HG03060 (cell line): Measurements from ENCODE around the gene LGALS9.

Experiments
- ATAC-seq: cut with Tn5 transposase; IDR thresholded peaks from one replicate; pipeline ENCODE4 v1.9.1; 2021; ENCODE audit warnings: low read depth, moderate number of reproducible peaks; ENCODE audit not compliant: unreplicated experiment

The LGALS9 gene

DNA sequence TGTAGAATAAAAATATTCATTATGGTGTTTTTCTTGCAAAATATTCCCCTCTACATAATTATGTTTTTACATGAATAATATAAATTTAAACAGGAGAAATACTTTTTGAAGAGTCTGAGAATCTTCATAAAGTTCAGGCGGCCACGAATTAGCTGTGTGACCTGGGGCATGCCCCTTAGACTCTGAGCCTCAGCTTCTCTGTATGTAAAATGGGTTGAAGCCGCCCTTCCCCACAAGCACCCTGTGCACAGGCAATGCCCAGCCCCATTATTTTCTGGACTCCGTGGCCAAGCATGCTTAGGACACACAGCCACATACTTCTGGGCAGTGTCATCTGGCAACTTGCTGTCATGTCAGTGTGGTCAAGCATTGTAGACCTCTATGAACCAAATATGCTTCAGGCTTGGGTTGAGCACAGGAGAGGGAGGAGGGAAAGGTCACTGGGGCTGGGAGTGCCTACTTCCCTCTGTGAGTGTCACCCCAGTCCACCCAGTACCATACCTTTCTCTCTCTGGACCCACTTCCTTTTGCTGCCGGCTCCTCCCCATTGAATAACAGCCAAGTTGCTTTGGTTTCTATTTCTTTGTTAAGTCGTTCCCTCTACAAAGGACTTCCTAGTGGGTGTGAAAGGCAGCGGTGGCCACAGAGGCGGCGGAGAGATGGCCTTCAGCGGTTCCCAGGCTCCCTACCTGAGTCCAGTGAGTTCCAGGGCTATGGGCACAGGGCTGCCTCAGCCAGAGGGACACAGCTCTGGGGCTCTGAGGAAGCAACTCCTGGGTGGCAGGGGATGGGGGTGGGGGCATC is at the start of gene LGALS9:
LGALS9 (plus strand) TSS at position 582 of the 804 bp plus-strand sequence; CDS start at position 660, 78 bp downstream.
- no peak for ATAC-seq

DNA sequence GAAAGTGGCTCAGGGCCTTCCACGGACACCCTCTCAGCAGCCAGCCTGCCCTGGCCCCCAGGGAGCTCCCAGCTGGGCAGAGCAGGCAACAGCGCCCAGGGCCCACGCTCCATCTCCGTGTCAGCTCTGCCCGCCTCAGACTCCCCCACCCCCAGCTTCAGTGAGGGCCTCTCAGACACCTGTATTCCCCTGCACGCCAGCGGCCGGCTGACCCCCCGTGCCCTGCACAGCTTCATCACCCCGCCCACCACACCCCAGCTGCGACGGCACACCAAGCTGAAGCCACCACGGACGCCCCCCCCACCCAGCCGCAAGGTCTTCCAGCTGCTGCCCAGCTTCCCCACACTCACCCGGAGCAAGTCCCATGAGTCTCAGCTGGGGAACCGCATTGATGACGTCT is 48.3 kb upstream of the LGALS9 start:
- no peak for ATAC-seq

DNA sequence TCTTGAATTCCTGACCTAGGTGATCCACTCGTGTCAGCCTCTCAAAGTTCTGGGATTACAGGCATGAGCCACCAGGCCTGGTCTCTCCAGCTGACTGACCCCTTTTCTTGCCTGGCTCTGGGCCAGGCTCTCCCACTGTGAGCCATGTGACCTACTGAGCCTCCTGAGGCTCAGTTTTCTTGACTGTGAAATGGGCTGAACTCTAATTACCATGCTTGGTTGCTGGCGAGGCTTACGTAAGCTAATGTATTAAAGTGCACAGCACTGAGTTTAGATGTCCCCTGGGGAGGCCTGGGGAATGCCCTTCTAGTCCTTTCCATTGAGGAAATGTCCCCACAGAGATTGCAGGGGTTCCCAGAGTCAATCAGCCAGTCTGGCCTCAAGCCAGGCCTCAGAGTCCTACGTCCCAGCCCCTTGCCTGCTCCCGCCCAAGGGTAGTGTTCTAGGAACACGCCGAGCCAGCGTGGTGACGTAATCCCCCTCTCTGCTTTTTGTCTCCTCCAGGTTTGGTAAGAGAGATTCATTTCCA is 45.8 kb upstream of the LGALS9 start:
- peak; percentile 50 for ATAC-seq

DNA sequence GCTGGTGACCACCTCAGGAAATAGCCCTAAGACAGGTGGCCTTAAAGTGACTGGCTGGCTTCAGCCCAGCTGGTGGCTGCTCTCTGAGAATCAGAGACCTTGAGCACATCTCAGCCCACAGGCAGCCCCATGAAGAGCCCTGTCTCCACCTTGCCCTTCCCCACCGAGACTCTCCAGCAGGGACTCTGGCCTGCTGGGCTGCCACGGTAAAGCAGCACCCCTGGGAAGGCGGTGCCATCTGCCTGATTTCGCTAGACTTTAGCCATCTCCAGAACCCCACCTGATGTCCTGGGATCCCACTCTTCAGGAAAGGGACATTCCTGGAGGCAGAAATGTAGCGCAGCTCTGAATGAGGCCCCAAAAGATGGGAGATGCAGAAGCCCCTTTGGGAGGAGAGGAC is 45.2 kb upstream of the LGALS9 start:
- ATAC-seq = no peak

DNA sequence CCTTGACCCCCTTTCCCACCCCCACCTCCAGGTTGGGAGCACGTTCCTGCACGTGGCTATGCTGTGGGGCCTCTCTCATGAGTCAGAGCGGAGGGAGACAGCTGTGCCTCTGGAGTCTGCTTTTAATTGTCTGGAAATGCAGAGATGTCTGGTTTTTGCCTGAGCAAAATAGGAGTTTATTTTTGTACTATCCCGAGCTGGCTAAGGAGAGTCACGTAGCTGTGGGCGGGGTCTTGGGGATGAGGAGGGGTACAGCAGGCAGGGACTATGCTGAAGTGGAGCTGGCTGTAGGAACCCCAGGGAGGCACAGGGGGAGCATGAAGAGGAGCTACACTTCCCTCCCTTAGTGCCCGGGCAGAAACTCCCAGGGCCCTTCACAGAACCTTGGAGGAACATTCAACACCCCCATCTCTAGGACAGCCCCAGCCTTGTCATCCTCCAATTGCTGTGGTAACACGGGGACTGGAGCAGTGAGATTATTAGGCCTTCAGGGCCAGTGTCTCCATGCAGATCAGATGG is 44.7 kb upstream of the LGALS9 start:
- no peak for ATAC-seq

DNA sequence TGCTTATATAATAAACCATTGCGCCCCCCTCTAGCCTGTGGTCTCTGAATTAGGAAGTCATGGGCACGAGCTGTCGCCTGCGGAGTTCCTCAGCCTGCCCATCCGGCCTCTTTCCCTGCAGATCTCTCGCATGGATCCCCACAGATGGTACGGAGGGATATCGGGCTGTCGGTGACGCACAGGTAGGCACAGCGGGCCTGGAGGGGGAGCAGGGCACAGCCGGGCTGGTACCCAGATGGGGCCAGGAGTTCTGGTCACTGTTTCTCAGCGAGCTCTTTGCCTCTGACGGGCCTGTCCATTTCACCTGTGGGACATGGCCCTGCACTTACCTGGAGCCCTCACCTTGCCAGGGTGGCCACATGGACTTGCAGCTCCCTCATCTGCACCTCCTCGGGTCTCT is 42.6 kb upstream of the LGALS9 start:
- no peak for ATAC-seq

DNA sequence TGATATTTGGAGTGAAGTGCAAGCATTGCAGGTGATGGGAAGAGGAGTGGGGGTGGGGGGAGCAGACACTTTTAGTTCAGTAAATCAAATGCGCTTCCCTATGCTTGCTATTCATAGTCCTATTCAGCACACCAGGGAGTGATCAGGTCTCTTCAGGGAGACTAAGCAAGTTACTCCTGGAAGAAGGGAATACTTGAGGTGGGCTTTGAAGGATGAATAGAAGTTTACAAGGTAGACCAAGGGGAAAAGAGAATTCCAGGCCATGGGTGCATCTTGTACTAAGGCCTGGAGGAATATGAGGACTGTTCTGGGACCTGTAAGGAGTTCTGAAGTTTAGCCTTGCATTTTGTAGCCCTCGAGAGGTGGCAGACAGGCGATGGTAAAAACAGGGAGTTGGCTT is 40.1 kb upstream of the LGALS9 start:
- ATAC-seq = no peak

DNA sequence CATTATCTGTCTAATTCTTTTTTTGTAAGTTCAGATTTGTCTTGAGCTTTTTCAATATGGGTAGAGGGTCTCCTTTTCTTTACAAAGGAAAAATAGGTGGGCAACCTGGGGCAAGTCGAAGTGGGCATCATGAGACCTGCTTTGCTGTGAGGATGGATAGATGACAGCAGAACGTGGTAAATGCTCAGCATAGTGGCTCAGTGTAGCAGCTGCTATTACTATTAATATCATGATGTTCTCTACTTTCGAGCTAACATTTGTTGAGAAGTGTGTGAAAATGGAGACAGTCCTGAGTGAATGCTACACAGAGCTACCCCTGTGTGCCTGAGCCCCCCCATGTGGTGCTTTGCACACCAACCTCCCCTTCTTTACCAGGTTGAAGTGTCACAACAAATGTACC is 39.0 kb upstream of the LGALS9 start:
- no peak for ATAC-seq

DNA sequence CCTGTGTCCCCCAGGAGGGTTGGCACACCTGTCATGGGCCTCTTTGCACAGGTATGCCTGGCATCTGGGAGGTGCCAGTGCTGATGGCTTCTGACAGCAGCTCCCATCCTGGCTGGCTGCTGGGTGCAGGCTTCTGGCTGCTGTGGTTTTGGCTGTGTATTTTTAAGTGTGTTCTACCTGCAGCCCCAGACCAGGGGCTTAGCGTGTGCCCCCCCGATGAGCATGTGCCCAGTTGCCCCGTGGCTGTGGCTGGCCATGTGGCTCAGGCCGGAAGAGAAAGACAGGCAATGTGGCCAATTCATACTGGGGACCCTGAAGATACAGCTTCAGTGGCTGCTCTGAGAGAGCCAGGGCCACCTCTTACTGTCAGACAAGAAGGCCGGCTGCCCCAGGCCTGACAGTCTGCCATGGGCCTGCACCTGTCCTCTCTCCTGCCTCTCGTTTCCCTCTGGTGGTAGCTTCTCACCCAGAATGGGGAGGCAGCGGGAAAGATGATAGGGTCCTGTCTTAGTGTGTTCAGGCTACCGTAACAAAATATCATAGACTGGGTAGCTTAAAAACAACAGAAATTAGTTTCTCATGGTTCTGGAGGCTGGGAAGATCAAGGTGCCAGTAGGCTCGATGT is 37.6 kb upstream of the LGALS9 start:
- no peak for ATAC-seq

DNA sequence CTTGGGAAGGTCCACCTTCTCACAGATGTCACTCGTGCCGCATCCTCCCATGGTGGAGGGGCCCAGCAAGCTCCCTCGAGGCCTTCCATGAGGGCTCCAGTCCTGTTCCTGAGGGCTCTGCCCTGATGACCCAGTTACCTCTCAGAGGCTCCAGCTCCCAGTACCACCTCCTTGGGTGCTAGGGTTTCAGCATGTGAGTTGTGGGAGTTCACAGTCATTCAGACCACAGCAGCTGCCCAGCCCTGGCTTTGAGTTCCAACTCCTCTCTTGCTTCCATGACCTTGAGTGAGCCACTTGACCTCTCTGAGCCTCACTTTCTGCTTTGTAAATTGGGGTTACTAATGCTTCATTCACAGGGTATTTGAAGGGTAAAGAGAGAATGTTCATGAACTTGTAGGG is 37.1 kb upstream of the LGALS9 start:
- no peak for ATAC-seq

DNA sequence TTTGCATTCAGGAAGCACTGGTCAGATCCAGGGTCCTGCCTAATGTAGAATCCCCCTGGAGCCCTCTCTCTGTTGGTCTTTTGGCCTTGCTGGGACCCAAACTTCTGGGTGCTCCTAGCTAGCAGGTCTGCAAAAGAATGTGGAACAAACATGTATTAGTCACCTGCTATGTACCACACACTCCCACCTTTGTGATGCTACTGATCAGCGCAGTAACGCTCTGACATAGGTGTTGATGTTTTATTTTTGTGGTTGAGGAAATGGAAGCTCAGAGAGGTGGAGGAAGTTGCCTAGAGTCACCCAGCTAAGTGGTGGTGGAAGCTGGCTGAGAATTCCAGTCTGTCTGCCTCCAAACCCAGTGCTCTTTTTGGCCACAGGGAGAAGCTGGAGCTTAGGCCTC is 35.8 kb upstream of the LGALS9 start:
- ATAC-seq = no peak

DNA sequence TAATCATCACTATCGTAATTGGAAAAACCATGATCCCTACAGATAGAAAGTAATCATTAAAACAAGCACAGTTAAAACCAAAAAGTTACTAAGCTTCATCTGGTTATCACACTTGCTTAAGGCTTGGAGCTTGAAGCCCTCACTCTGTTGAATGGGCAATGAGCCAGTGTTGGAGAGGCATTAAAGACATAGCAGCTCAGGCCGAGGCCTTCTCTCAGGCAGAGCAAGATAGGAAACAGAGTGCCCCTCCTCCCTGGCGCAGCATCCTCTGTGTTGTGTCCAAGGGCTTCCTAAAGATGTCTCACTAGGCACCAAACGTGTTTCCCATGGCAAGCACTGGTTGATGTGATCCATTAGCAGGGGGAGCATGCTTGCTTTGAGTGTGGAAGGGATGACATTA is 34.9 kb upstream of the LGALS9 start:
- ATAC-seq = no peak

DNA sequence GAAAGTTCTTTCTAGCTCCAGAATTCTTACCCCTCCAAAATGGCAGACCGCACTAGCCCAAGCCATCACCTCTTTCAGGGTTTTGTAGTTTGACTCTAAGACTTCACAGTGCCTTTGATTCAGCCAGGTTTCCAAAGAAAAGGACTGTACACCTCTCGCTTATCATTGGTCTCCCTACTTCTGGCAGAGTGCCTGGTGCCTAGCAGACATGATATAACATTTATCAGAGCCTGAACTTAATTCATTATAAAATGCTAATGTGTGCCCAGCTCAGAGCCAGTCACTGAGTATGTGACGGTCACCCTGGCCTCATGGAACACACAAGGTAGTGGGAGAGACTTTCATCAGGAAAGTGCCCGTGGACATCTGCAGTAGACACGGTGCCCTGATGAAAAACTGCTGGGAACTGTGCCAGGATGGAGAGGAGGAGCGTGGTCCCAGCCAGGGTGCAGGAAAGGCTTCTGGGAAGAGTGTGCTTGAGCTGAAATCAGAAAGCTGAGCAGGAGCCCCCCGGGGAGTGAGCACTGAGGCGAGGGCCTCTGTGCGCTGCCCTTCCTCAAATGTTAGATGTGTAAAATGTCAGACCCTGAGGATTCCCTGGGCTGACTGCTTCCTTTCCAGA is 34.3 kb upstream of the LGALS9 start:
- no peak for ATAC-seq

DNA sequence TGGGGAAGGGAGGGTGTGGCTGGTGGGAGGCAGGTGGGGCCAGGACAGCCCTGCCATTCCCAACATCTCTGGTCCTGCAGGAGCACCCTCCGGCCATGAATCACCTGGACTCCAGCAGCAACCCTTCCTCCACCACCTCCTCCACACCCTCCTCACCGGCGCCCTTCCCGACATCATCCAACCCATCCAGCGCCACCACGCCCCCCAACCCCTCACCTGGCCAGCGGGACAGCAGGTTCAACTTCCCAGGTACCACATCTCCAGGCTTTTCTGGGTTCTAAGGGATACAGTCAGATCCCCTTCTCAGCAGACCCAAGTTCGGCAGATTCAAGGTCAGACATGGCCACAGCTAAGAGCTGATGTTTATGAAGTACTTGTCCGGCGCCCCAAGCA is 33.8 kb upstream of the LGALS9 start:
- ATAC-seq = no peak

DNA sequence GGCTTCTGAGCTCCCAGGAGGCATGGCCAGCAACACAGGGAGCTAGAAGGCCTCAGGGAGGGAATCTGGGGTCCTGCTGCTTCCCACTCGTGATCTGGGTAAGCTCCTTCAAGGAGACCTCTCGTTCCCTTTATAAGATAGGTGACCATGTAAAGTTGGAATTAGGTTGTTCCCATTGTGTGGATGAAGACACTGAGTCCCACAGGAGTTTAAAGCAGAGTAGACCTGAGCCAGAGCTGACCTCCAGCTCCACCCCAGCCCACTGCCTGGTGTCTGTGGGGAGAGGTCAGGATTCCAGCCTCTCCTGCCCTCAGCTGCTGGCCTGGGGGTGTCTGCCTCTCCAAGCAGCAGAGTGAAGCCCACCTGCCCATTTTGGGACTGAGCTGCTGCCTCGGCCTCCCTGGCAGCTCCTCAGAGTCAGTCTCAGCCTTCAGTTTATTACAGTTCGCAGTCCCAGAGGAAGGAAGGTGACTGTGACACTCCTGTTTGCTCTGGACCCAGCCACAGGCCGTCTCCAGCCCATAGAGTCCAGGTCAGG is 33.1 kb upstream of the LGALS9 start:
- no peak for ATAC-seq

DNA sequence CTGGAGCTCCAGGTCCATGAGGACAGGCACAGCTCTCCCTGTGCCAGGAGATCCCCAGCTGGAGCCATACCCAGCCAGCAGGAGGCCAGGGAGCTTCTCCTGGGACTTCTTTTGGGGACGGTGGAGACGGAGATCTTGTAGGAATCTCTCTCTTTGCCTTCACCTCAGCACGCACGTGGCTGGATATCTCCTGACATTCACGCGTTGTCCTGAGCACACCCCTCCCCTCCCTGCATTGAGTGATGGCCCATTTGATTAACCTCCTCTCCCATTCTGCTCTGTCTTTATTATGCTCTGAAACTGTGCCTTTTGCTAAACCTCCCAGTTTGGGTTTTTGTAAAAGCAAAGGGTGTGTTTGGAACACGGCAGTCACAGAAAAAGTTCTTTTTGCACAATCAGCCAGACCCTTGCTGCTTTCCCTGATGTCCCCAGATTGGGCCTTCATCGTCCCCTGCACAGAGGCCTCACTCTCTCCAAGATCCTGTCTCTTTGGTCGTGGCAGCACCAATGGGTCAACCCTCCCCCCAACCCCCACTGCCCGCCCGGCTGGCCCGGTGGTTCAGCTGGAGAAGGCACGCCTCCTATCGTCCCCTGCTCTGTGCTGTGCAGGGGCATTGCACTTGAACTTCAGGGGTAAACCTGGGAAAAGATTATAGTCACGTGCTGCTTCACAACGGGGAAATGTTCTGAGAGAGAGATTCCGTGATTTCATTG is 32.5 kb upstream of the LGALS9 start:
- no peak for ATAC-seq

DNA sequence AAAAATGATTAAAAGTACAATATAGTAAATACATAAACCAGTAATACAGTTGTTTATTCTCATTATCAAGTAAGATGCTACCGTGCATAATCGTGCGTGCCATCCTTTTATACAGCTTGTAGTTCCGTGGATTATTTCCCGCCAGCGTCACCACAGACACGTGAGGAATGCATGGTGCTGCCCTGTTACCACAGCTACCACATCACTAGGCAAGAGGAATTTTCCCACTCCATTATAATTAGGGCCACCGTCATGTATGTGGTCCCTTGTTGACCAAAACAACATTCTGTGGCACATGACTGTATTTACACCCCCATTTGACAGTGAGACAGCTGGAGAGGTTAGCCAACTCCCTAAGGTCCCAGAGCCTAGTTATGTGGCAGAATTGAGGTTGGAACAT is 30.5 kb upstream of the LGALS9 start:
- ATAC-seq = no peak

DNA sequence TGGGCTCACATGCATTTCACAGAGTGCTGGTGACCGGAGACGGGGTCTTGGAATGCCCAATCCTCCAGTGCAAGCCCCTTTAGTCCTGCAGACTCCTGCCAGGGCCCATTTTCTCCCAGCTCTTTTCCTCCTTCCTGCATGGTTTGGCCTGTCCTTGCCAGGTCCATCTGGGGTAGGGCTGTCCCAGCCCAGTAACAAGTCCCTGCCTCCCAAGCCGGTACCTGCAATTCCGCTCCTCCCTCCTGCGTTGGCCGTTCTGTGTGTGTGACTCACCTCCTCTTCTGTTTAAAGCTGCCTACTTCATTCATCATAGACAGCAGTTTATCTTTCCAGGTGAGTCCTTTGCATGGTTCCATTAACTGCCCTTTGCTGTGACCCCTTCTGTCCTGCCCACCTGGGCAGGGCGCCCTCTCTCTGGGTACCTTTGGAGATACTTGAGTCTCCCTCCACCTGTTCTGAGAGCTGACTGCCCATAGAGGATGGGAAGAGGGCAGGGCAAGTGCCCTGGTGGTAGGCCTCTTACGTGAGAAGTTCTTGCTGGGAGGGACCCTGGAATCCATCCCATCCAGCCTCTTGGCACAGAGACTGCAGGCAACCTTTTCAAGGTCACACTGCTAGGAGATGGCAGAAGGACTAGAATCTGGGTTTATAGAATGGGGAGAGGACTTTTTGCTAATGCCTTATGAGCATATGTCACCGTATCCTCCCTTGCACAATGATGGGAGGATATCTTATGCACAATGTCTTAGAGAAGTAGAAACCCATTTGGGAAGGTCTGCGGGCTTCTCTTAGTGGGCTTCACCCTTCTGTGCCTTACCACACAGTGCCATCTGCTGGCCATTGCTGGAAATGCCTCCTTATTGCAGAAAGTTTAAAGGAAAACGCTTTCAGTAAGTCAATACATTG is 29.7 kb upstream of the LGALS9 start:
- no peak for ATAC-seq

DNA sequence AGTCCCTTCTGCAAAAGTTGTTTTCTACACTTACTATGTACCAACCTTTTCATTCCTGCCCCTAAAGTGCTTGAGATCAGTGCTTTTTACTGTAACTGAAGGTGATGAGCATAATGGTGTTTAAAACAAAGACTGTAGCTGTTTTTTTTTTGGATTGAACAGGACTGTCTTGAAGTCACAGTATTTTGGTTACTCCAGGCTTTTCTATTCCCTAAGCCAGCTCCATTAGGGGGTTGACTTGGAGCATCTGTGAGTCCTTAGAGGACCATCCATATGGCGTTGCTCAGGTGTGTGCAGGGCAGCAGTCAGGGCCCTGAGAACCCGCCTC is 29.0 kb upstream of the LGALS9 start:
- no peak for ATAC-seq
